GM12878 (cell line): ENCODE results near the gene REEP6. TPM values are rescaled to one million over a fixed set of nuclear protein-coding genes. Genes with fewer than 3 reads are reported as not detected.

ENCODE experiments used
- ATAC-seq: fragments of 200-7000 bp; cut with Tn5 transposase; 3 replicates; pipeline ENCODE4 v1.9.1; 2020; ENCODE audit warnings: mild to moderate bottlenecking, moderate library complexity
- BruUV-seq: library from RNA; stranded (reverse); fragments of 400-500 nt; replicated peaks from 2 replicates; lab custom pipeline; 2021; lab: Mats Ljungman, UMichigan
- CTCF ChIA-PET: fragments of 300-600 bp; sonication (Branson Sonifier 250); formaldehyde crosslinking; extraction: SDS; loops from one replicate; lab custom pipeline; 2021; ENCODE audit warnings: inconsistent platforms; lab: Yijun Ruan, JAX
- POLR2A ChIA-PET: fragments of 350-600 bp; formaldehyde crosslinking; extraction: SDS; loops from one replicate; lab custom pipeline; 2021; ENCODE audit warnings: inconsistent platforms; lab: Charles Lee
- RAD21 ChIA-PET: fragments of 300-600 bp; sonication (Branson Sonifier 250); formaldehyde crosslinking; loops from one replicate; lab custom pipeline; 2023; ENCODE audit warnings: antibody characterized with exemption; ENCODE audit not compliant: unreplicated experiment; lab: Charles Lee
- SMC1A ChIA-PET: fragments of 300-600 bp; sonication (Branson Sonifier 250); formaldehyde crosslinking; loops from one replicate; lab custom pipeline; 2023; ENCODE audit not compliant: unreplicated experiment, uncharacterized antibody; lab: Charles Lee
- DNase-seq: peaks from one replicate; pipeline ENCODE4 v3.0.0-alpha.2; 2011; ENCODE audit warnings: low read depth, low spot score
- FAIRE-seq: peaks from 3 replicates; lab custom pipeline; 2011; peaks lifted over from hg19 to GRCh38; lab: Jason Lieb, UNC
- H2AFZ ChIP-seq: 2 replicates; pipeline ENCODE4 v1.6.0; 2011; ENCODE audit warnings: low read depth, low read length, control low read depth; ENCODE audit not compliant: control insufficient read depth
- H3K27ac ChIP-seq: 2 replicates; pipeline ENCODE4 v1.5.1; 2011; ENCODE audit warnings: control low read depth; ENCODE audit not compliant: control insufficient read depth, insufficient read depth
- H3K27me3 ChIP-seq, 2 experiments: replicated peaks in 1 of 2; 2 replicates each; pipeline versions ENCODE4 v1.6.0 to v1.6.1; 2011; ENCODE audit warnings: low read length in 1 of 2; ENCODE audit not compliant: control insufficient read depth in 2 of 2, insufficient read depth in 2 of 2
- H3K36me3 ChIP-seq, 2 experiments: 2 replicates each; pipeline ENCODE4 v1.5.1; 2011; ENCODE audit warnings: low read length in 1 of 2; ENCODE audit not compliant: control insufficient read depth in 2 of 2, insufficient read depth in 2 of 2
- H3K4me1 ChIP-seq: 2 replicates; pipeline ENCODE4 v1.6.1; 2011; ENCODE audit warnings: mild to moderate bottlenecking, low read length, moderate library complexity, mixed read lengths; ENCODE audit not compliant: control insufficient read depth, insufficient read depth
- H3K4me2 ChIP-seq: 2 replicates; pipeline ENCODE4 v1.6.0; 2011; ENCODE audit warnings: control low read depth; ENCODE audit not compliant: control insufficient read depth, insufficient read depth
- H3K4me3 ChIP-seq: fragments of 200-600 bp; sonication (generic); 2 replicates; pipeline ENCODE4 v1.5.1; 2016
- H3K79me2 ChIP-seq: 2 replicates; pipeline ENCODE4 v1.6.0; 2011; ENCODE audit warnings: low read length; ENCODE audit not compliant: control insufficient read depth, insufficient read depth
- H3K9ac ChIP-seq: 2 replicates; pipeline ENCODE4 v1.8.0; 2011; ENCODE audit warnings: low read length, control low read depth, mixed read lengths; ENCODE audit not compliant: control insufficient read depth, insufficient read depth
- H3K9me3 ChIP-seq: replicated peaks from 3 replicates; pipeline ENCODE4 v1.5.1; 2011; ENCODE audit warnings: mild to moderate bottlenecking, low read length; ENCODE audit not compliant: control insufficient read depth, insufficient read depth
- H4K20me1 ChIP-seq: 2 replicates; pipeline ENCODE4 v1.6.0; 2011; ENCODE audit not compliant: control insufficient read depth, insufficient read depth
- BRCA1 ChIP-seq: IDR thresholded peaks from 2 replicates; pipeline ENCODE4 v1.6.1; 2011; ENCODE audit warnings: low read depth, low read length, improper control_type of control experiment
- JUND ChIP-seq: IDR thresholded peaks from 2 replicates; pipeline ENCODE4 v1.6.1; 2012; ENCODE audit warnings: low read depth, mild to moderate bottlenecking, low read length, improper control_type of control experiment, moderate library complexity
- KAT2A ChIP-seq: conservative IDR thresholded peaks from 2 replicates; pipeline ENCODE4 v1.6.1; 2011; ENCODE audit warnings: low read depth, low read length; ENCODE audit not compliant: control insufficient read depth
- NFXL1 ChIP-seq: fragments of 450-650 bp; IDR thresholded peaks from 2 replicates; pipeline ENCODE4 v1.6.1; 2017; ENCODE audit warnings: antibody characterized with exemption, mild to moderate bottlenecking, borderline replicate concordance
- SMAD5 ChIP-seq: IDR thresholded peaks from 2 replicates; pipeline ENCODE4 v1.6.1; 2016; ENCODE audit warnings: antibody characterized with exemption, low read depth
- SMARCA5 ChIP-seq: fragments of 450-650 bp; IDR thresholded peaks from 2 replicates; pipeline ENCODE4 v1.6.1; 2017; ENCODE audit warnings: mild to moderate bottlenecking
- STAT1 ChIP-seq: fragments of 450-650 bp; conservative IDR thresholded peaks from 2 replicates; pipeline ENCODE4 v1.6.1; 2014; ENCODE audit warnings: antibody characterized with exemption, mild to moderate bottlenecking
- USF2 ChIP-seq: IDR thresholded peaks from 2 replicates; pipeline ENCODE4 v1.6.1; 2011; ENCODE audit warnings: low read depth, low read length, improper control_type of control experiment, borderline replicate concordance
- ZBED1 ChIP-seq: IDR thresholded peaks from 2 replicates; pipeline ENCODE4 v1.6.1; 2016; ENCODE audit warnings: borderline replicate concordance
- WGBS: methylation state at CpG from one replicate; pipeline ENCODE4 v1.1.6; 2016; ENCODE audit warnings: low lambda C conversion rate; ENCODE audit not compliant: insufficient replicate concordance, insufficient coverage; ENCODE audit errors: missing lambda C conversion rate; 5-methylcytosine and 5-hydroxymethylcytosine counted together
- in situ Hi-C: fragments of 300-500 bp; cut with MboI; formaldehyde crosslinking; loops from 9 replicates; pipeline ENCODE4 v1.14.3; 2018; ENCODE audit warnings: mixed read lengths
- intact Hi-C: fragments of 100-400 bp; cut with micrococcal nuclease; formaldehyde crosslinking; loops from one replicate; pipeline ENCODE4 v1.14.2; 2022; ENCODE audit not compliant: unreplicated experiment
- polyA plus RNA-seq, 11 experiments: library from polyadenylated mRNA; depleted of rRNA in 4 of 11; unstranded in 6 of 11; stranded (reverse) in 5 of 11; fragments of >200 nt; fragmentation: Nextera tagmentation in 4 of 11; fragmentation: Illumina TruSeq in 1 of 11; extraction: Ambion mirVana in 4 of 11; extraction: Trizol in 1 of 11; gene quantifications; 1 replicate in 1 of 11; 2 replicates in 10 of 11; pipeline versions ENCODE4 v1.2.1 to v1.2.3, GENCODE V29; 2011 to 2016; ENCODE audit warnings: inconsistent platforms in 2 of 11, missing spikeins in 2 of 11, low read depth in 1 of 11
- total RNA-seq, 4 experiments: library from RNA; depleted of rRNA in 3 of 4; stranded (reverse); fragments of >200 nt in 3 of 4; fragmentation: Illumina TruSeq in 1 of 4; extraction: Trizol in 1 of 4; gene quantifications; 2 replicates each; pipeline versions ENCODE4 v1.2.1 to v1.2.3, GENCODE V29; 2013 to 2021
- TF ChIP-seq, protein P1 (sequence below): fragments of 450-650 bp; IDR thresholded peaks from 2 replicates; pipeline ENCODE4 v1.6.1; 2017; ENCODE audit warnings: borderline replicate concordance
- TF ChIP-seq, protein P2 (sequence below): fragments of 150-350 bp; IDR thresholded peaks from 2 replicates; pipeline ENCODE4 v1.6.1; 2014; ENCODE audit warnings: mild to moderate bottlenecking, low read depth, low read length

REEP6 gene
- total and polyA plus RNA-seq, 10 of the 15 experiments (the other 5 are each of a cell fraction or from before 2014, with no cell fraction given) = 0.06 to 1.1 (median 0.39) TPM; not detected in 2

DNA sequence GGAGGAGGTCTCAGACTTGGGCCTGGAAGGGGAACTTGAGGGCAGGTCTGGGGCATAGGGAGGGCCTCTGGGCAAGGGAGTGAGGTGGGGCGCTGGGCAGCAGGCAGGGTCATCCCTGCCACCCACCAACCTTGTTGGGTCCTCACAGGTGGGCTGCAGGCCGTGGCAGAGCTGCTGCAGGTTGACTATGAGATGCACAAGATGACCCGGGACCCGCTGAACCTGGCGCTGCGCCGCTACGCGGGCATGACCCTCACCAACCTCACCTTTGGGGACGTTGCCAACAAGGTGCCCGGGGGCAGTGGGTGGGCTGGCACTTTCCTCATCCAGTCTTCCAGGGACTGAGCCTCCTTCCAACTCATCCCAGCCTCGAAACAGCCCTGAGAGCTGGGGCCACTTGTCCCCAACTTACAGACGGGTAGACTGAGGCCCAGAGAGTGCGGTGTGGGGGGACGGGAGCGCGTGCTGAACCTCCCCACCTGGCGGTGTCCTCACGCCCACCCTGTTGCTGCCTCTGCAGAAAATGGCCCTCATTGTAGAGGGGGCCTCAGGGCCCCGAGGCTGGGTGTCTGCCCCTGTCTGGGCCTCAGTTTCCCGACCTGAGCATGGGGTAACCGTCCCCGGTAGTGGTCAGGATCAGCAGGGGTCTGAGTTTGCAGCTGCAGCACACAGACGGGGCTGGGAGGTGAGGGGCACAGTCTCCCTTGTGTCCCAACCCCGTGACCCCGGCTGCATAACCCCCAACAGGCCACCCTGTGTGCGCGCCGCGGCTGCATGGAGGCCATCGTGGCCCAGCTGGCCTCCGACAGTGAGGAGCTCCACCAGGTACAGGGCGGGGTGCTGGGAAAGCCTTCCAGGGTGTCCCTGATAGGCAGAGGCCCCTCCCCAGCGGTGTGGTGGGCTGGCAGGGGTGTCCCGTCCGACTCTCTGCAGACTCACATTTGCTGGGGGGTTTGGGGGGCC is 30.7 kb upstream of the REEP6 start (continued):
- no peak for TF ChIP-seq USF2

GRCh38 chr19:1461862-1462261 is 29.1 kb upstream of the REEP6 start:
- intact Hi-C loops = no loop called here
- 64% methylated on average over 24 of the region's 24 CpGs for WGBS
- BruUV-seq = no TSS peak
- no peak for DNase-seq
- peaks cover 0 to 2% of the 10 kb centered on the region in 2 experiments; a peak in 2 of 4 replicates for H3K27me3 ChIP-seq
- H3K79me2 ChIP-seq = no peaks in the 10 kb centered on the region
- H3K4me2 ChIP-seq = no peak overlapping the region
- CTCF ChIA-PET = no interaction called here
- no peak for ATAC-seq
- H3K36me3 ChIP-seq = no peaks in the 10 kb centered on the region
- H4K20me1 ChIP-seq = no peaks in the 10 kb centered on the region
- H3K27ac ChIP-seq = no peak overlapping the region
- no peak for FAIRE-seq
- SMC1A ChIA-PET = no interaction called here
- no peaks in the 10 kb centered on the region for H3K4me1 ChIP-seq
- POLR2A ChIA-PET = interaction anchor here (0.6 kb wide), 1 partner anchor 17 kb away, joined by 4 read pairs; no protein-coding TSS in a partner anchor
- RAD21 ChIA-PET = no interaction called here
- TF ChIP-seq ZBED1 (no peak), NFXL1 (no peak), STAT1 (no peak), BRCA1 (no peak), JUND (no peak), KAT2A (no peak), SMARCA5 (no peak), SMAD5 (no peak)
- TF ChIP-seq, protein P1, sequence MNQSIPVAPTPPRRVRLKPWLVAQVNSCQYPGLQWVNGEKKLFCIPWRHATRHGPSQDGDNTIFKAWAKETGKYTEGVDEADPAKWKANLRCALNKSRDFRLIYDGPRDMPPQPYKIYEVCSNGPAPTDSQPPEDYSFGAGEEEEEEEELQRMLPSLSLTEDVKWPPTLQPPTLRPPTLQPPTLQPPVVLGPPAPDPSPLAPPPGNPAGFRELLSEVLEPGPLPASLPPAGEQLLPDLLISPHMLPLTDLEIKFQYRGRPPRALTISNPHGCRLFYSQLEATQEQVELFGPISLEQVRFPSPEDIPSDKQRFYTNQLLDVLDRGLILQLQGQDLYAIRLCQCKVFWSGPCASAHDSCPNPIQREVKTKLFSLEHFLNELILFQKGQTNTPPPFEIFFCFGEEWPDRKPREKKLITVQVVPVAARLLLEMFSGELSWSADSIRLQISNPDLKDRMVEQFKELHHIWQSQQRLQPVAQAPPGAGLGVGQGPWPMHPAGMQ = no peak
- TF ChIP-seq, protein P2, sequence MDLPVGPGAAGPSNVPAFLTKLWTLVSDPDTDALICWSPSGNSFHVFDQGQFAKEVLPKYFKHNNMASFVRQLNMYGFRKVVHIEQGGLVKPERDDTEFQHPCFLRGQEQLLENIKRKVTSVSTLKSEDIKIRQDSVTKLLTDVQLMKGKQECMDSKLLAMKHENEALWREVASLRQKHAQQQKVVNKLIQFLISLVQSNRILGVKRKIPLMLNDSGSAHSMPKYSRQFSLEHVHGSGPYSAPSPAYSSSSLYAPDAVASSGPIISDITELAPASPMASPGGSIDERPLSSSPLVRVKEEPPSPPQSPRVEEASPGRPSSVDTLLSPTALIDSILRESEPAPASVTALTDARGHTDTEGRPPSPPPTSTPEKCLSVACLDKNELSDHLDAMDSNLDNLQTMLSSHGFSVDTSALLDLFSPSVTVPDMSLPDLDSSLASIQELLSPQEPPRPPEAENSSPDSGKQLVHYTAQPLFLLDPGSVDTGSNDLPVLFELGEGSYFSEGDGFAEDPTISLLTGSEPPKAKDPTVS = no peak
- TF ChIP-seq, all 136 proteins: peak for 0
- H3K9me3 ChIP-seq = no peaks in the 10 kb centered on the region
- in situ Hi-C loops = no loop called here
- H3K9ac ChIP-seq = no peak overlapping the region
- H2AFZ ChIP-seq = no peak overlapping the region
- no peak overlapping the region for H3K4me3 ChIP-seq
